PC-9 (cell line): Measurements from ENCODE around the gene LGALS1.

Experiments used
- EZH2 ChIP-seq: fragments of 200-600 bp; sonication (generic); IDR thresholded peaks from 2 replicates; pipeline ENCODE4 v1.8.0; 2017; ENCODE audit warnings: antibody characterized with exemption, low read depth
- TF ChIP-seq, protein P1 (sequence below): fragments of 200-600 bp; sonication (generic); conservative IDR thresholded peaks from 2 replicates; pipeline ENCODE4 v1.6.1; 2017; ENCODE audit warnings: mixed run types, antibody characterized with exemption, mild to moderate bottlenecking, moderate library complexity

GRCh38 chr22:37716708-37717107 lies 41.3 kb downstream of the LGALS1 start:
- no peak for TF ChIP-seq EZH2
- TF ChIP-seq, protein P1, sequence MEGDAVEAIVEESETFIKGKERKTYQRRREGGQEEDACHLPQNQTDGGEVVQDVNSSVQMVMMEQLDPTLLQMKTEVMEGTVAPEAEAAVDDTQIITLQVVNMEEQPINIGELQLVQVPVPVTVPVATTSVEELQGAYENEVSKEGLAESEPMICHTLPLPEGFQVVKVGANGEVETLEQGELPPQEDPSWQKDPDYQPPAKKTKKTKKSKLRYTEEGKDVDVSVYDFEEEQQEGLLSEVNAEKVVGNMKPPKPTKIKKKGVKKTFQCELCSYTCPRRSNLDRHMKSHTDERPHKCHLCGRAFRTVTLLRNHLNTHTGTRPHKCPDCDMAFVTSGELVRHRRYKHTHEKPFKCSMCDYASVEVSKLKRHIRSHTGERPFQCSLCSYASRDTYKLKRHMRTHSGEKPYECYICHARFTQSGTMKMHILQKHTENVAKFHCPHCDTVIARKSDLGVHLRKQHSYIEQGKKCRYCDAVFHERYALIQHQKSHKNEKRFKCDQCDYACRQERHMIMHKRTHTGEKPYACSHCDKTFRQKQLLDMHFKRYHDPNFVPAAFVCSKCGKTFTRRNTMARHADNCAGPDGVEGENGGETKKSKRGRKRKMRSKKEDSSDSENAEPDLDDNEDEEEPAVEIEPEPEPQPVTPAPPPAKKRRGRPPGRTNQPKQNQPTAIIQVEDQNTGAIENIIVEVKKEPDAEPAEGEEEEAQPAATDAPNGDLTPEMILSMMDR, result no peak
